HCEC 1CT (cell line): ENCODE data around the gene LORICRIN.
"Not testable (repeated sequence)": the region's sequence is repeated elsewhere in the genome, so short reads cannot be mapped to it uniquely, and the experiment has no call there.

Experiments used
- DNase-seq: peaks from one replicate; pipeline ENCODE4 v3.0.0-alpha.2; 2017

Gene LORICRIN

GRCh38 chr1:153259387-153259786 lies at the start of gene LORICRIN:
Gene LORICRIN, plus strand, starts transcription at chr1:153259687. Its CDS starts 1,263 bp downstream, at chr1:153260950.
- DNase-seq, result no peak

- no peak for DNase-seq
Observed at GRCh38 chr1:153210206-153210605, 49.3 kb upstream of the LORICRIN start.

GRCh38 chr1:153212201-153212600 lies 47.3 kb upstream of the LORICRIN start:
- DNase-seq, result no peak

GRCh38 chr1:153213519-153213918 lies 46.0 kb upstream of the LORICRIN start:
- no peak for DNase-seq

- no peak for DNase-seq
Observed at GRCh38 chr1:153217212-153217611, 42.3 kb upstream of the LORICRIN start, which contains the start of gene PRR9. Gene PRR9, plus strand, starts transcription at chr1:153217584. Its CDS starts 561 bp downstream, at chr1:153218145.

- no peak for DNase-seq
Observed at GRCh38 chr1:153217744-153218416, 41.6 kb upstream of the LORICRIN start.

GRCh38 chr1:153220606-153221303 lies 38.7 kb upstream of the LORICRIN start:
- DNase-seq, result no peak

- DNase-seq, result peak; percentile 47
Observed at GRCh38 chr1:153223040-153223891, 36.2 kb upstream of the LORICRIN start.

- no peak for DNase-seq
Observed at GRCh38 chr1:153227810-153228209, 31.7 kb upstream of the LORICRIN start.

- no peak for DNase-seq
Observed at GRCh38 chr1:153228491-153228890, 31.0 kb upstream of the LORICRIN start.

GRCh38 chr1:153229076-153229829 lies 30.2 kb upstream of the LORICRIN start:
- not testable (repeated sequence) for DNase-seq

GRCh38 chr1:153231363-153231762 lies 28.1 kb upstream of the LORICRIN start:
- peak; percentile 6 for DNase-seq

- DNase-seq, result no peak
Observed at GRCh38 chr1:153231785-153232184, 27.7 kb upstream of the LORICRIN start.

GRCh38 chr1:153232553-153232952 lies 26.9 kb upstream of the LORICRIN start:
- DNase-seq, result no peak

GRCh38 chr1:153233448-153233847 lies 26.0 kb upstream of the LORICRIN start:
- DNase-seq, result no peak

GRCh38 chr1:153238527-153238926 lies 21.0 kb upstream of the LORICRIN start:
- DNase-seq, result no peak

GRCh38 chr1:153242160-153242559 lies 17.3 kb upstream of the LORICRIN start:
- no peak for DNase-seq

GRCh38 chr1:153245466-153245865 lies 14.0 kb upstream of the LORICRIN start:
- no peak for DNase-seq

- no peak for DNase-seq
Observed at GRCh38 chr1:153246018-153246417, 13.5 kb upstream of the LORICRIN start.

GRCh38 chr1:153246825-153247224 lies 12.7 kb upstream of the LORICRIN start:
- DNase-seq, result no peak

GRCh38 chr1:153248176-153248879 lies 11.2 kb upstream of the LORICRIN start:
- no peak for DNase-seq

- no peak for DNase-seq
Observed at GRCh38 chr1:153250166-153250565, 9.3 kb upstream of the LORICRIN start.
